ENCODE measurements around the gene CNGA2.

GRCh38 chrX:151759041-151759708 lies 24.6 kb downstream of the CNGA2 start:
- TF ChIP-seq BHLHE40 (IDR thresholded peaks at IDR 0.05; ENCODE audit: borderline replicate concordance), result no peak
- TF ChIP-seq SP1 (IDR thresholded peaks at IDR 0.05), result no peak

All from HEK293T (cell line).